Activated CD4-positive, alpha-beta T cell treated with anti-CD3 and anti-CD28 coated beads, Interleukin-2, amount 10 ng/mL, durations not matched to agents 24 days and 14 days (primary cell): ENCODE measurements around the gene TTLL10. TPM values are rescaled to one million over a fixed set of nuclear protein-coding genes. Genes with fewer than 3 reads are reported as not detected.
"Not testable (repeated sequence)": the region's sequence is repeated elsewhere in the genome, so short reads cannot be mapped to it uniquely, and the experiment has no call there.

Source experiments
- DNase-seq: peaks from one replicate; pipeline ENCODE4 v3.0.0; 2022
- H3K27ac Mint-ChIP-seq: one replicate; pipeline ENCODE4 v1.8.0; 2022; ENCODE audit warnings: mild to moderate bottlenecking, mixed read lengths
- H3K27me3 Mint-ChIP-seq: one replicate; pipeline ENCODE4 v1.8.0; 2022; ENCODE audit warnings: mixed read lengths
- H3K36me3 Mint-ChIP-seq: one replicate; pipeline ENCODE4 v1.8.0; 2022; ENCODE audit warnings: low read depth, mild to moderate bottlenecking, mixed read lengths
- H3K4me1 Mint-ChIP-seq: one replicate; pipeline ENCODE4 v1.8.0; 2021; ENCODE audit warnings: mixed read lengths
- H3K4me3 Mint-ChIP-seq: one replicate; pipeline ENCODE4 v1.8.0; 2022; ENCODE audit warnings: mild to moderate bottlenecking, moderate library complexity, mixed read lengths
- H3K9me3 Mint-ChIP-seq: one replicate; pipeline ENCODE4 v1.8.0; 2021; ENCODE audit warnings: mixed read lengths
- intact Hi-C: fragments of 100-400 bp; cut with micrococcal nuclease; formaldehyde crosslinking; loops from one replicate; pipeline ENCODE4 v1.15.1; 2023
- total RNA-seq: library from RNA; stranded (reverse); gene quantifications from 2 replicates; pipeline ENCODE4 v1.2.3, GENCODE V29; 2022

The TTLL10 gene
- total RNA-seq, 1 donor from 2014 or later: not detected

- no peaks in the 10 kb centered on the region for H3K27me3 Mint-ChIP-seq
- H3K9me3 Mint-ChIP-seq: no peaks in the 10 kb centered on the region
- peak overlapping the region; percentile 95 for H3K27ac Mint-ChIP-seq
- H3K36me3 Mint-ChIP-seq: no peaks in the 10 kb centered on the region
- DNase-seq: no peak
- peak overlapping the region; percentile 55 for H3K4me3 Mint-ChIP-seq
- intact Hi-C loops: no loop called here
- H3K4me1 Mint-ChIP-seq: peaks cover 24% of the 10 kb centered on the region
Observed at GRCh38 chr1:1145547-1145914, 28.1 kb upstream of the TTLL10 start.

GRCh38 chr1:1146026-1146425 is 27.7 kb upstream of the TTLL10 start:
- Mint-ChIP-seq H3K4me3 (no peak overlapping the region), H3K36me3 (no peaks in the 10 kb centered on the region), H3K27ac (peak overlapping the region; percentile 81), H3K4me1 (peaks cover 24% of the 10 kb centered on the region), H3K9me3 (no peaks in the 10 kb centered on the region), H3K27me3 (no peaks in the 10 kb centered on the region)
- DNase-seq: no peak
- intact Hi-C loops: no loop called here

GRCh38 chr1:1146596-1146995 is 27.1 kb upstream of the TTLL10 start:
- Mint-ChIP-seq H3K27ac (peak overlapping the region; percentile 32), H3K4me3 (no peak overlapping the region), H3K27me3 (no peaks in the 10 kb centered on the region), H3K36me3 (no peaks in the 10 kb centered on the region), H3K4me1 (peaks cover 24% of the 10 kb centered on the region), H3K9me3 (no peaks in the 10 kb centered on the region)
- intact Hi-C loops: no loop called here
- DNase-seq: no peak

- peaks cover 2% of the 10 kb centered on the region for H3K36me3 Mint-ChIP-seq
- H3K27me3 Mint-ChIP-seq: no peaks in the 10 kb centered on the region
- peaks cover 10% of the 10 kb centered on the region for H3K9me3 Mint-ChIP-seq
- no peak overlapping the region for H3K4me3 Mint-ChIP-seq
- no peak for DNase-seq
- intact Hi-C loops: no loop called here
- H3K4me1 Mint-ChIP-seq: peaks cover 13% of the 10 kb centered on the region
- peak overlapping the region; percentile 66 for H3K27ac Mint-ChIP-seq
Observed at GRCh38 chr1:1148061-1148460, 25.6 kb upstream of the TTLL10 start.

GRCh38 chr1:1148569-1148968 is 25.1 kb upstream of the TTLL10 start:
- no peak for DNase-seq
- Mint-ChIP-seq H3K27ac (no peak overlapping the region), H3K4me3 (no peak overlapping the region), H3K27me3 (no peaks in the 10 kb centered on the region), H3K36me3 (peaks cover 5% of the 10 kb centered on the region), H3K9me3 (peaks cover 14% of the 10 kb centered on the region), H3K4me1 (peaks cover 8% of the 10 kb centered on the region)
- intact Hi-C loops: no loop called here

- peaks cover 5% of the 10 kb centered on the region for H3K36me3 Mint-ChIP-seq
- intact Hi-C loops: no loop called here
- peaks cover 14% of the 10 kb centered on the region for H3K9me3 Mint-ChIP-seq
- no peak overlapping the region for H3K27ac Mint-ChIP-seq
- no peak overlapping the region for H3K4me3 Mint-ChIP-seq
- no peaks in the 10 kb centered on the region for H3K27me3 Mint-ChIP-seq
- H3K4me1 Mint-ChIP-seq: peaks cover 4% of the 10 kb centered on the region
- no peak for DNase-seq
Observed at GRCh38 chr1:1149416-1149815, 24.3 kb upstream of the TTLL10 start.

GRCh38 chr1:1150100-1150499 is 23.6 kb upstream of the TTLL10 start:
- Mint-ChIP-seq H3K27ac (no peak overlapping the region), H3K4me1 (peaks cover 3% of the 10 kb centered on the region), H3K27me3 (no peaks in the 10 kb centered on the region), H3K4me3 (no peak overlapping the region), H3K9me3 (peaks cover 14% of the 10 kb centered on the region), H3K36me3 (peaks cover 5% of the 10 kb centered on the region)
- intact Hi-C loops: no loop called here
- no peak for DNase-seq

GRCh38 chr1:1151306-1151705 is 22.4 kb upstream of the TTLL10 start:
- DNase-seq: no peak
- no peak overlapping the region for H3K27ac Mint-ChIP-seq
- peaks cover 5% of the 10 kb centered on the region for H3K36me3 Mint-ChIP-seq
- no peaks in the 10 kb centered on the region for H3K27me3 Mint-ChIP-seq
- intact Hi-C loops: no loop called here
- peaks cover 14% of the 10 kb centered on the region for H3K9me3 Mint-ChIP-seq
- no peak overlapping the region for H3K4me3 Mint-ChIP-seq
- no peaks in the 10 kb centered on the region for H3K4me1 Mint-ChIP-seq

- H3K4me3 Mint-ChIP-seq, H3K4me1 Mint-ChIP-seq, intact Hi-C loops, H3K36me3 Mint-ChIP-seq, H3K27me3 Mint-ChIP-seq, DNase-seq: not testable (repeated sequence)
- Mint-ChIP-seq H3K27ac (peak overlapping the region; percentile 30), H3K9me3 (peaks cover 14% of the 10 kb centered on the region)
Observed at GRCh38 chr1:1152431-1152830, 21.2 kb upstream of the TTLL10 start.

DNA sequence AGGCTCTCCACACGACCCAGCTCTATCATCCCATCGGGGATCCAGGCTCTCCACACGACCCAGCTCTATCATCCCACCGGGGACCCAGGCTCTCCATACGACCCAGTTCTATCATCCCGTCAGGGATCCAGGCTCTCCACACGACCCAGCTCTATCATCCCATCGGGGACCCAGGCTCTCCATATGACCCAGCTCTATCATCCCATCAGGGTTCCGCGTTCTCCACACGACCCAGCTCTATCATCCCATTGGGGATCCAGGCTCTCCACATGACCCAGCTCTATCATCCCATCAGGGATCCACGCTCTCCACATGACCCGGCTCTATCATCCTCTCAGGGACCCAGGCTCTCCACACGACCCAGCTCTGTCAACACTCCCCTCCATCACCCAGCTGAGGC is 20.5 kb upstream of the TTLL10 start:
- H3K4me3 Mint-ChIP-seq, H3K36me3 Mint-ChIP-seq, H3K4me1 Mint-ChIP-seq, intact Hi-C loops, H3K27me3 Mint-ChIP-seq, DNase-seq: not testable (repeated sequence)
- Mint-ChIP-seq H3K9me3 (peaks cover 14% of the 10 kb centered on the region), H3K27ac (peak overlapping the region; percentile 30)

- no peaks in the 10 kb centered on the region for H3K4me1 Mint-ChIP-seq
- H3K27ac Mint-ChIP-seq: no peak overlapping the region
- intact Hi-C loops: no loop called here
Observed at GRCh38 chr1:1153874-1154273, 19.8 kb upstream of the TTLL10 start.

GRCh38 chr1:1155258-1155657 is 18.4 kb upstream of the TTLL10 start:
- H3K36me3 Mint-ChIP-seq: peaks cover 5% of the 10 kb centered on the region
- H3K27me3 Mint-ChIP-seq: no peaks in the 10 kb centered on the region
- H3K9me3 Mint-ChIP-seq: peaks cover 14% of the 10 kb centered on the region
- intact Hi-C loops: loop anchor here (5.0 kb wide), 1 partner anchor 52 kb away; the partner anchor contains the start of gene TNFRSF18
- DNase-seq: no peak
- H3K4me3 Mint-ChIP-seq: no peak overlapping the region
- no peak overlapping the region for H3K27ac Mint-ChIP-seq
- H3K4me1 Mint-ChIP-seq: no peaks in the 10 kb centered on the region

More at GRCh38 chr1:1153874-1154273, 19.8 kb upstream of the TTLL10 start:
- Mint-ChIP-seq H3K4me3 (no peak overlapping the region), H3K27me3 (no peaks in the 10 kb centered on the region), H3K9me3 (peaks cover 14% of the 10 kb centered on the region), H3K36me3 (peaks cover 5% of the 10 kb centered on the region)
- DNase-seq: no peak

- H3K36me3 Mint-ChIP-seq: peaks cover 5% of the 10 kb centered on the region
- no peak for DNase-seq
- intact Hi-C loops: loop anchor here (5.0 kb wide), 1 partner anchor 51 kb away; the partner anchor contains the start of gene TNFRSF18
- peak overlapping the region; percentile 49 for H3K4me3 Mint-ChIP-seq
- peak overlapping the region; percentile 41 for H3K27ac Mint-ChIP-seq
- no peaks in the 10 kb centered on the region for H3K27me3 Mint-ChIP-seq
- peaks cover 14% of the 10 kb centered on the region for H3K9me3 Mint-ChIP-seq
- no peaks in the 10 kb centered on the region for H3K4me1 Mint-ChIP-seq
Observed at GRCh38 chr1:1156140-1157032, 17.3 kb upstream of the TTLL10 start.

GRCh38 chr1:1157033-1157365 is 16.7 kb upstream of the TTLL10 start:
- peak overlapping the region; percentile 49 for H3K4me3 Mint-ChIP-seq
- H3K9me3 Mint-ChIP-seq: peaks cover 14% of the 10 kb centered on the region
- peaks cover 5% of the 10 kb centered on the region for H3K36me3 Mint-ChIP-seq
- no peaks in the 10 kb centered on the region for H3K27me3 Mint-ChIP-seq
- no peaks in the 10 kb centered on the region for H3K4me1 Mint-ChIP-seq
- DNase-seq: no peak
- H3K27ac Mint-ChIP-seq: peak overlapping the region; percentile 41
- intact Hi-C loops: loop anchor here (5.0 kb wide), 1 partner anchor 50 kb away; the partner anchor contains the start of gene TNFRSF18
